Common myeloid progenitor, CD34-positive (primary cell): ENCODE measurements around the gene MTHFD1L.

ENCODE experiments used
- CTCF ChIA-PET: fragments of 350-600 bp; sonication (Branson Sonifier 250); formaldehyde crosslinking; loops from one replicate; lab custom pipeline; 2021; ENCODE audit warnings: antibody characterized with exemption; lab: Charles Lee
- POLR2A ChIA-PET: fragments of 350-600 bp; sonication (Branson Sonifier 250); formaldehyde crosslinking; loops from one replicate; lab custom pipeline; 2021; ENCODE audit warnings: antibody characterized with exemption; lab: Charles Lee
- DNase-seq, 3 donors: peaks; one replicate each; pipeline versions ENCODE4 v3.0.0 to v3.0.0-alpha.2; 2013
- H3K27ac ChIP-seq, 2 experiments: 1 replicate in 1 of 2; 2 replicates in 1 of 2; pipeline ENCODE4 v1.7.0; 2013; ENCODE audit warnings: inconsistent platforms in 2 of 2, low read length in 2 of 2, mild to moderate bottlenecking in 2 of 2, low read depth in 1 of 2, moderate library complexity in 1 of 2; ENCODE audit not compliant: severe bottlenecking in 2 of 2, insufficient read depth in 1 of 2, poor library complexity in 1 of 2
- H3K27me3 ChIP-seq, 5 experiments: replicated peaks in 2 of 5; 1 replicate in 3 of 5; 2 replicates in 2 of 5; pipeline versions ENCODE4 v1.6.1 to v1.7.0; 2013; ENCODE audit warnings: low read length in 4 of 5, mild to moderate bottlenecking in 2 of 5, moderate library complexity in 2 of 5, inconsistent platforms in 1 of 5; ENCODE audit not compliant: insufficient read depth in 5 of 5, control insufficient read depth in 4 of 5
- H3K36me3 ChIP-seq, 4 experiments: 1 replicate in 2 of 4; 2 replicates in 2 of 4; pipeline versions ENCODE4 v1.6.1 to v1.7.0; 2013; ENCODE audit warnings: low read length in 3 of 4, control low read depth in 1 of 4, mild to moderate bottlenecking in 1 of 4; ENCODE audit not compliant: control insufficient read depth in 4 of 4, insufficient read depth in 4 of 4
- H3K4me1 ChIP-seq, 4 experiments: 1 replicate in 3 of 4; 2 replicates in 1 of 4; pipeline versions ENCODE4 v1.6.1 to v1.7.1; 2013; ENCODE audit warnings: low read length in 3 of 4, mild to moderate bottlenecking in 3 of 4, control low read depth in 1 of 4, inconsistent platforms in 1 of 4, moderate library complexity in 1 of 4; ENCODE audit not compliant: control insufficient read depth in 4 of 4, insufficient read depth in 4 of 4; ENCODE audit errors: control extremely low read depth in 1 of 4
- H3K4me3 ChIP-seq, 7 experiments: 1 replicate in 4 of 7; 2 replicates in 3 of 7; pipeline versions ENCODE4 v1.5.1 to v1.7.0; 2013; ENCODE audit warnings: mild to moderate bottlenecking in 7 of 7, low read length in 6 of 7, moderate library complexity in 6 of 7, inconsistent platforms in 2 of 7, low read depth in 2 of 7, control low read depth in 1 of 7; ENCODE audit not compliant: insufficient read depth in 4 of 7, control insufficient read depth in 1 of 7; ENCODE audit errors: extremely low read depth in 1 of 7
- H3K9me3 ChIP-seq, 5 experiments: 1 replicate in 4 of 5; 2 replicates in 1 of 5; pipeline versions ENCODE4 v1.6.1 to v1.7.1; 2013; ENCODE audit warnings: low read length in 4 of 5, mild to moderate bottlenecking in 2 of 5, inconsistent platforms in 1 of 5, low read depth in 1 of 5, moderate library complexity in 1 of 5; ENCODE audit not compliant: control insufficient read depth in 4 of 5, insufficient read depth in 2 of 5; ENCODE audit errors: control extremely low read depth in 1 of 5
- WGBS: methylation state at CpG from one replicate; pipeline ENCODE4 v1.1.5; 2013; ENCODE audit not compliant: insufficient coverage; 5-methylcytosine and 5-hydroxymethylcytosine counted together

MTHFD1L gene

GRCh38 chr6:151139524-151139923, 274.0 kb downstream of the MTHFD1L start:
- 90% methylated on average over 11 of the region's 11 CpGs for WGBS
- POLR2A ChIA-PET: no interaction called here
- peaks cover 0 to 1% (median 0%) of the 10 kb centered on the region in 5 experiments for H3K27me3 ChIP-seq

GRCh38 chr6:151140767-151141166, 275.3 kb downstream of the MTHFD1L start:
- Histone ChIP-seq H3K4me3 (no peak overlapping the region), H3K4me1 (no peaks in the 10 kb centered on the region), H3K9me3 (no peaks in the 10 kb centered on the region), H3K27ac (no peak overlapping the region), H3K27me3 (peaks cover 0 to 1% (median 0%) of the 10 kb centered on the region in 5 experiments), H3K36me3 (no peaks in the 10 kb centered on the region)
- DNase-seq: no peak
- ChIA-PET CTCF (no interaction called here), POLR2A (no interaction called here)
- WGBS: 100% methylated on average over 2 of the region's 3 CpGs

More at GRCh38 chr6:151139524-151139923, 274.0 kb downstream of the MTHFD1L start:
- H3K4me1 ChIP-seq: no peaks in the 10 kb centered on the region
- no peaks in the 10 kb centered on the region for H3K36me3 ChIP-seq
- peaks cover 0 to 5% (median 0%) of the 10 kb centered on the region in 5 experiments for H3K9me3 ChIP-seq
- DNase-seq: no peak
- no peak overlapping the region for H3K4me3 ChIP-seq
- CTCF ChIA-PET: no interaction called here
- H3K27ac ChIP-seq: no peak overlapping the region

GRCh38 chr6:151141685-151142084, 276.2 kb downstream of the MTHFD1L start:
- no peak overlapping the region for H3K4me3 ChIP-seq
- H3K27me3 ChIP-seq: no peaks in the 10 kb centered on the region
- WGBS: 83% methylated on average over 5 of the region's 5 CpGs
- H3K36me3 ChIP-seq: no peaks in the 10 kb centered on the region
- ChIA-PET POLR2A (no interaction called here), CTCF (no interaction called here)
- no peak overlapping the region for H3K27ac ChIP-seq
- DNase-seq: no peak
- H3K9me3 ChIP-seq: no peaks in the 10 kb centered on the region
- no peaks in the 10 kb centered on the region for H3K4me1 ChIP-seq

GRCh38 chr6:151142676-151143075, 277.2 kb downstream of the MTHFD1L start:
- DNase-seq: no peak
- no peak overlapping the region for H3K27ac ChIP-seq
- H3K36me3 ChIP-seq: no peaks in the 10 kb centered on the region
- no peaks in the 10 kb centered on the region for H3K27me3 ChIP-seq
- CTCF ChIA-PET: no interaction called here
- H3K4me3 ChIP-seq: no peak overlapping the region
- POLR2A ChIA-PET: interaction anchor here (1.1 kb wide), 1 partner anchor 11 kb away, joined by 4 read pairs; no protein-coding TSS in a partner anchor
- no peaks in the 10 kb centered on the region for H3K9me3 ChIP-seq
- no peaks in the 10 kb centered on the region for H3K4me1 ChIP-seq
- WGBS: 93% methylated on average over 4 of the region's 5 CpGs

GRCh38 chr6:151143337-151143736, 277.8 kb downstream of the MTHFD1L start:
- CTCF ChIA-PET: no interaction called here

GRCh38 chr6:151143806-151144205, 278.3 kb downstream of the MTHFD1L start:
- no peaks in the 10 kb centered on the region for H3K27me3 ChIP-seq
- ChIA-PET POLR2A (no interaction called here), CTCF (no interaction called here)
- no peak overlapping the region for H3K27ac ChIP-seq
- H3K9me3 ChIP-seq: no peaks in the 10 kb centered on the region
- no peak overlapping the region for H3K4me3 ChIP-seq
- WGBS: 62% methylated on average over 2 of the region's 6 CpGs
- H3K36me3 ChIP-seq: no peaks in the 10 kb centered on the region
- DNase-seq: no peak
- no peaks in the 10 kb centered on the region for H3K4me1 ChIP-seq

More at GRCh38 chr6:151143337-151143736, 277.8 kb downstream of the MTHFD1L start:
- no peaks in the 10 kb centered on the region for H3K9me3 ChIP-seq
- H3K4me3 ChIP-seq: no peak overlapping the region
- POLR2A ChIA-PET: interaction anchor here (1.1 kb wide), 1 partner anchor 12 kb away, joined by 4 read pairs; no protein-coding TSS in a partner anchor
- H3K27ac ChIP-seq: no peak overlapping the region
- H3K4me1 ChIP-seq: no peaks in the 10 kb centered on the region
- H3K36me3 ChIP-seq: no peaks in the 10 kb centered on the region
- H3K27me3 ChIP-seq: no peaks in the 10 kb centered on the region
- no peak for DNase-seq
- 89% methylated on average over 4 of the region's 4 CpGs for WGBS

GRCh38 chr6:151147118-151147832, 281.8 kb downstream of the MTHFD1L start:
- CTCF ChIA-PET: no interaction called here
- Histone ChIP-seq H3K36me3 (no peaks in the 10 kb centered on the region), H3K9me3 (no peaks in the 10 kb centered on the region), H3K27me3 (peaks cover 0 to 2% (median 0%) of the 10 kb centered on the region in 5 experiments), H3K4me1 (no peaks in the 10 kb centered on the region), H3K4me3 (no peak overlapping the region), H3K27ac (no peak overlapping the region)
- whole genome bisulfite sequencing: 99% methylated on average over 13 of the region's 14 CpGs
- POLR2A ChIA-PET: no interaction called here
- no peak for DNase-seq
